K562 (cell line): ENCODE results near the gene ZNF71. TPM values are rescaled to one million over a fixed set of nuclear protein-coding genes. Genes with fewer than 3 reads are reported as not detected.
A peak's percentile ranks its signal among the peaks of the same experiment; 100 is the strongest.
"Not testable (repeated sequence)": the region's sequence is repeated elsewhere in the genome, so short reads cannot be mapped to it uniquely, and the experiment has no call there.

Experiments
- ATAC-seq: fragments of 200-7000 bp; cut with Tn5 transposase; 3 replicates; pipeline ENCODE4 v1.9.1; 2020; ENCODE audit warnings: moderate library complexity
- BruUV-seq: library from RNA; stranded (reverse); fragments of 400-500 nt; replicated peaks from 2 replicates; lab custom pipeline; 2021; lab: Mats Ljungman, UMichigan
- CTCF ChIA-PET: fragments of 300-600 bp; formaldehyde crosslinking; extraction: SDS; loops from one replicate; lab custom pipeline; 2021; ENCODE audit warnings: low intra/inter-chr PET ratio; lab: Yijun Ruan, JAX
- POLR2A ChIA-PET: fragments of 300-600, 350-650 bp; sonication (Branson Sonifier 250); formaldehyde crosslinking; extraction: SDS; loops from one replicate; lab custom pipeline; 2021; ENCODE audit warnings: antibody characterized with exemption, inconsistent platforms; lab: Yijun Ruan, JAX
- DNase-seq, 4 experiments: peaks; one replicate each; pipeline versions ENCODE4 v3.0.0 to v3.0.0-alpha.2; 2011 to 2018; ENCODE audit warnings: low spot score in 3 of 4, mixed read lengths in 3 of 4; ENCODE audit errors: extremely low read depth in 1 of 4
- FAIRE-seq: peaks from 2 replicates; lab custom pipeline; 2011; peaks lifted over from hg19 to GRCh38; lab: Jason Lieb, UNC
- H2AFZ ChIP-seq: 2 replicates; pipeline ENCODE4 v1.6.0; 2011; ENCODE audit warnings: low read depth, low read length, control low read depth, inconsistent platforms
- H3K27ac ChIP-seq: fragments of 200-600 bp; 3 replicates; pipeline ENCODE4 v1.8.0; 2011; ENCODE audit warnings: low read depth, mild to moderate bottlenecking, control low read depth, inconsistent platforms, low read length, moderate library complexity, mixed read lengths; ENCODE audit errors: extremely low read depth
- H3K27me3 ChIP-seq, 2 experiments: fragments of 300-600 bp in 1 of 2; 2 replicates in 1 of 2; 3 replicates in 1 of 2; pipeline versions ENCODE4 v1.6.0 to v1.8.0; 2011; ENCODE audit warnings: inconsistent platforms in 2 of 2, low read length in 2 of 2, mild to moderate bottlenecking in 1 of 2, mixed read lengths in 1 of 2, moderate library complexity in 1 of 2; ENCODE audit not compliant: control insufficient read depth in 2 of 2, insufficient read depth in 2 of 2
- H3K36me3 ChIP-seq: fragments of 300-600 bp; 3 replicates; pipeline ENCODE4 v1.8.0; 2011; ENCODE audit warnings: mild to moderate bottlenecking, low read length, inconsistent platforms; ENCODE audit not compliant: control insufficient read depth, insufficient read depth
- H3K4me1 ChIP-seq, 2 experiments: fragments of 200-600 bp in 1 of 2; replicated peaks in 1 of 2; 2 replicates in 1 of 2; 3 replicates in 1 of 2; pipeline versions ENCODE4 v1.5.1 to v1.8.0; 2011; ENCODE audit warnings: inconsistent platforms in 2 of 2, low read length in 2 of 2, mild to moderate bottlenecking in 1 of 2, mixed read lengths in 1 of 2, moderate library complexity in 1 of 2; ENCODE audit not compliant: control insufficient read depth in 2 of 2, insufficient read depth in 2 of 2
- H3K4me2 ChIP-seq: 2 replicates; pipeline ENCODE4 v1.6.1; 2011; ENCODE audit warnings: low read length, control low read depth, inconsistent platforms, mixed read lengths; ENCODE audit not compliant: insufficient read depth
- H3K4me3 ChIP-seq: fragments of 200-600 bp; sonication (generic), shearing (Covaris generic); 2 replicates; pipeline ENCODE4 v1.5.1; 2016; ENCODE audit warnings: control low read depth, inconsistent platforms
- H3K79me2 ChIP-seq: fragments of 200-600 bp; 3 replicates; pipeline ENCODE4 v1.8.0; 2011; ENCODE audit warnings: low read length, inconsistent platforms; ENCODE audit not compliant: control insufficient read depth, insufficient read depth
- H3K9ac ChIP-seq, 2 experiments: 2 replicates each; pipeline versions ENCODE4 v1.6.0 to v1.6.1; 2011; ENCODE audit warnings: low read depth in 2 of 2, low read length in 2 of 2, control low read depth in 1 of 2, inconsistent platforms in 1 of 2, mild to moderate bottlenecking in 1 of 2, mixed read lengths in 1 of 2; ENCODE audit not compliant: insufficient read depth in 1 of 2
- H3K9me1 ChIP-seq: one replicate; pipeline ENCODE4 v1.6.0; 2011; ENCODE audit warnings: inconsistent platforms, mild to moderate bottlenecking, low read length, moderate library complexity; ENCODE audit not compliant: control insufficient read depth, insufficient read depth
- H3K9me3 ChIP-seq: replicated peaks from 2 replicates; pipeline ENCODE4 v1.5.1; 2011; ENCODE audit warnings: low read depth, low read length, inconsistent platforms; ENCODE audit not compliant: control insufficient read depth, insufficient read depth
- H4K20me1 ChIP-seq: replicated peaks from 2 replicates; pipeline ENCODE4 v1.6.1; 2011; ENCODE audit warnings: low read length, inconsistent platforms, mixed read lengths; ENCODE audit not compliant: control insufficient read depth, insufficient read depth
- ZNF184 ChIP-seq: sonication (generic); formaldehyde crosslinking; IDR thresholded peaks from 2 replicates; pipeline ENCODE4 v1.5.0; 2020; ENCODE audit warnings: missing genetic modification reagents
- WGBS: fragments of 100-300 bp; shearing (Covaris generic); methylation state at CpG from one replicate; pipeline ENCODE4 v1.1.6; 2016; ENCODE audit warnings: low coverage, mixed read lengths; ENCODE audit not compliant: insufficient coverage; ENCODE audit errors: missing lambda C conversion rate; 5-methylcytosine and 5-hydroxymethylcytosine counted together
- in situ Hi-C: fragments of 300-500 bp; cut with MboI; formaldehyde crosslinking; loops from 4 replicates; pipeline ENCODE4 v1.15.0; 2018; ENCODE audit warnings: inconsistent platforms, mixed read lengths
- intact Hi-C: fragments of 100-400 bp; cut with micrococcal nuclease; formaldehyde crosslinking; loops from 2 replicates; pipeline ENCODE4 v1.14.2; 2022
- polyA plus RNA-seq, 8 experiments: library from polyadenylated mRNA; depleted of rRNA in 4 of 8; stranded (reverse) in 5 of 8; unstranded in 3 of 8; fragments of >200 nt; fragmentation: Nextera tagmentation in 2 of 8; fragmentation: Illumina TruSeq in 1 of 8; extraction: Ambion mirVana in 2 of 8; extraction: Trizol in 1 of 8; gene quantifications; 2 replicates each; pipeline versions ENCODE4 v1.2.1 to v1.2.3, GENCODE V29; 2011 to 2014; ENCODE audit warnings: inconsistent platforms in 1 of 8, missing spikeins in 1 of 8
- total RNA-seq, 7 experiments: library from RNA; depleted of rRNA in 6 of 7; stranded (reverse); fragments of >200 nt in 6 of 7; fragmentation: Illumina TruSeq in 2 of 7; extraction: Trizol in 2 of 7; gene quantifications; 2 replicates each; pipeline versions ENCODE4 v1.2.1 to v1.2.3, GENCODE V29; 2011 to 2021; ENCODE audit warnings: low replicate concordance in 1 of 7

The ZNF71 gene
- total and polyA plus RNA-seq, 9 of the 15 experiments (the other 6 are each of a cell fraction or from before 2014, with no cell fraction given), result 0.04 to 0.13 (median 0.06) TPM; not detected in 4

DNA sequence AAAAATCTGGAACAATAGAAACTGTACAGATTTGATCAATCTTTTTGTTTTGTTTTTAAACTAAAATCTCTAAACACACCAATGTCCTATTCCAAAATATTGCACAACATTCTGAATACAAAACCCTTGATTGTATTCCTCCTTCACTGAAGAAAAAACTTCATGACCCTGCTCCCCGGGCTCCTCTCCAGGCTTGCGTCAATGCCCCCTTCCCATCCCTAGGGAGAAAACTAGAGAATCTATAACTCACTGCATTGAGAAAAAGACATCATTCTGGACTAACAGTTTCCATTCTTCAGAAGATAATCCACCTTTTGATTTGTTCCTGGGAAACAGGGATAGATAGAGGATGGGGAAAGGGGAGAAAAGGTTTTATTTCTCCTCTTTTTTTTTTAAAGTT, 77.5 kb downstream of the ZNF71 start:
- H3K9me3 ChIP-seq, H3K36me3 ChIP-seq, H2AFZ ChIP-seq, H3K27ac ChIP-seq, CTCF ChIA-PET, H3K9me1 ChIP-seq, H3K4me2 ChIP-seq, POLR2A ChIA-PET, H3K27me3 ChIP-seq, intact Hi-C loops, in situ Hi-C loops, H3K4me1 ChIP-seq, DNase-seq, ATAC-seq, H3K9ac ChIP-seq, H4K20me1 ChIP-seq, H3K4me3 ChIP-seq, H3K79me2 ChIP-seq, BruUV-seq: not testable (repeated sequence)
- TF ChIP-seq ZNF184 (CRISPR knock-in tag), result peak; percentile 73; the same call in 1 of the 2 replicates
- 3% methylated on average over 2 of the region's 2 CpGs for WGBS
- FAIRE-seq, result peak; percentile 6

Other genes starting within 250 kb of the ZNF71 start
Only the 7 nearest of the 10 such genes appear.
- 2.2 and 2.5 TPM in 2 replicates for gene ZNF583, start 191.0 kb upstream of the ZNF71 start, total RNA-seq (2014; rRNA removed)
- 6.7 and 7.1 TPM in 2 replicates for gene ZNF583, start 191.0 kb upstream of the ZNF71 start, total RNA-seq (2014; rRNA removed; fragmentation: Illumina TruSeq; extraction: Trizol)
- gene ZNF583, start 191.0 kb upstream of the ZNF71 start, total RNA-seq (2015; rRNA removed; fragmentation: Illumina TruSeq; extraction: Trizol), result 4.7 and 5.1 TPM in 2 replicates
- 2.8 and 3.0 TPM in 2 replicates for gene ZNF583, start 191.0 kb upstream of the ZNF71 start, total RNA-seq (2021)
- gene ZNF583, start 191.0 kb upstream of the ZNF71 start, polyA plus RNA-seq (2011; rRNA removed), result 1.5 and 3.0 TPM in 2 replicates
- gene ZNF583, start 191.0 kb upstream of the ZNF71 start, polyA plus RNA-seq (2014; fragmentation: Illumina TruSeq; extraction: Trizol), result 3.4 and 3.7 TPM in 2 replicates
- 1 to 10 TPM in 1 of 2 experiments, under 1 TPM in 1; 0.92 to 1.9 TPM for gene ZNF583, start 191.0 kb upstream of the ZNF71 start, polyA plus RNA-seq (2014; fragmentation: Nextera tagmentation; extraction: Ambion mirVana)
- 2.2 and 3.2 TPM in 2 replicates for gene ZNF583, start 191.0 kb upstream of the ZNF71 start, polyA plus RNA-seq (2014; rRNA removed)
- gene ZNF667, start 118.0 kb upstream of the ZNF71 start, total RNA-seq (2014; rRNA removed), result not detected in 2 replicates
- not detected in 2 replicates for gene ZNF667, start 118.0 kb upstream of the ZNF71 start, total RNA-seq (2014; rRNA removed; fragmentation: Illumina TruSeq; extraction: Trizol)
- gene ZNF667, start 118.0 kb upstream of the ZNF71 start, total RNA-seq (2015; rRNA removed; fragmentation: Illumina TruSeq; extraction: Trizol), result not detected in 2 replicates
- not detected in 2 replicates for gene ZNF667, start 118.0 kb upstream of the ZNF71 start, total RNA-seq (2021)
- not detected in 2 replicates for gene ZNF667, start 118.0 kb upstream of the ZNF71 start, polyA plus RNA-seq (2011; rRNA removed)
- not detected in 2 replicates for gene ZNF667, start 118.0 kb upstream of the ZNF71 start, polyA plus RNA-seq (2014; fragmentation: Illumina TruSeq; extraction: Trizol)
- not detected for gene ZNF667, start 118.0 kb upstream of the ZNF71 start, polyA plus RNA-seq (2014; fragmentation: Nextera tagmentation; extraction: Ambion mirVana)
- gene ZNF667, start 118.0 kb upstream of the ZNF71 start, polyA plus RNA-seq (2014; rRNA removed), result 0.08 TPM in 1 of 2 replicates, not detected in the other
- gene ZNF471, start 87.4 kb upstream of the ZNF71 start, total RNA-seq (2014; rRNA removed), result not detected in 2 replicates
- not detected in 2 replicates for gene ZNF471, start 87.4 kb upstream of the ZNF71 start, total RNA-seq (2014; rRNA removed; fragmentation: Illumina TruSeq; extraction: Trizol)
- not detected in 2 replicates for gene ZNF471, start 87.4 kb upstream of the ZNF71 start, total RNA-seq (2015; rRNA removed; fragmentation: Illumina TruSeq; extraction: Trizol)
- gene ZNF471, start 87.4 kb upstream of the ZNF71 start, total RNA-seq (2021), result not detected in 2 replicates
- not detected in 2 replicates for gene ZNF471, start 87.4 kb upstream of the ZNF71 start, polyA plus RNA-seq (2011; rRNA removed)
- gene ZNF471, start 87.4 kb upstream of the ZNF71 start, polyA plus RNA-seq (2014; fragmentation: Illumina TruSeq; extraction: Trizol), result not detected in 2 replicates
- not detected for gene ZNF471, start 87.4 kb upstream of the ZNF71 start, polyA plus RNA-seq (2014; fragmentation: Nextera tagmentation; extraction: Ambion mirVana)
- gene ZNF471, start 87.4 kb upstream of the ZNF71 start, polyA plus RNA-seq (2014; rRNA removed), result not detected in 2 replicates
- not detected in 2 replicates for gene ZFP28, start 56.4 kb upstream of the ZNF71 start, total RNA-seq (2014; rRNA removed)
- gene ZFP28, start 56.4 kb upstream of the ZNF71 start, total RNA-seq (2014; rRNA removed; fragmentation: Illumina TruSeq; extraction: Trizol), result not detected in 2 replicates
- not detected in 2 replicates for gene ZFP28, start 56.4 kb upstream of the ZNF71 start, total RNA-seq (2015; rRNA removed; fragmentation: Illumina TruSeq; extraction: Trizol)
- not detected in 2 replicates for gene ZFP28, start 56.4 kb upstream of the ZNF71 start, total RNA-seq (2021)
- gene ZFP28, start 56.4 kb upstream of the ZNF71 start, polyA plus RNA-seq (2011; rRNA removed), result not detected in 2 replicates
- gene ZFP28, start 56.4 kb upstream of the ZNF71 start, polyA plus RNA-seq (2014; fragmentation: Illumina TruSeq; extraction: Trizol), result 0.04 and 0.06 TPM in 2 replicates
- gene ZFP28, start 56.4 kb upstream of the ZNF71 start, polyA plus RNA-seq (2014; fragmentation: Nextera tagmentation; extraction: Ambion mirVana), result under 1 TPM in 1 of 2 experiments, not detected in 1; 0.01 TPM
- not detected in 2 replicates for gene ZFP28, start 56.4 kb upstream of the ZNF71 start, polyA plus RNA-seq (2014; rRNA removed)
- gene ZNF470, start 27.8 kb upstream of the ZNF71 start, total RNA-seq (2014; rRNA removed), result not detected in 2 replicates
- gene ZNF470, start 27.8 kb upstream of the ZNF71 start, total RNA-seq (2014; rRNA removed; fragmentation: Illumina TruSeq; extraction: Trizol), result not detected in 2 replicates
- gene ZNF470, start 27.8 kb upstream of the ZNF71 start, total RNA-seq (2015; rRNA removed; fragmentation: Illumina TruSeq; extraction: Trizol), result not detected in 2 replicates
- not detected in 2 replicates for gene ZNF470, start 27.8 kb upstream of the ZNF71 start, total RNA-seq (2021)
- gene ZNF470, start 27.8 kb upstream of the ZNF71 start, polyA plus RNA-seq (2011; rRNA removed), result 0.03 TPM in 1 of 2 replicates, not detected in the other
- 0.03 TPM in 1 of 2 replicates, not detected in the other for gene ZNF470, start 27.8 kb upstream of the ZNF71 start, polyA plus RNA-seq (2014; fragmentation: Illumina TruSeq; extraction: Trizol)
- gene ZNF470, start 27.8 kb upstream of the ZNF71 start, polyA plus RNA-seq (2014; fragmentation: Nextera tagmentation; extraction: Ambion mirVana), result not detected
- gene ZNF470, start 27.8 kb upstream of the ZNF71 start, polyA plus RNA-seq (2014; rRNA removed), result not detected in 2 replicates
- not detected in 2 replicates for gene SMIM17, start 47.9 kb downstream of the ZNF71 start, total RNA-seq (2014; rRNA removed)
- not detected in 2 replicates for gene SMIM17, start 47.9 kb downstream of the ZNF71 start, total RNA-seq (2014; rRNA removed; fragmentation: Illumina TruSeq; extraction: Trizol)
- not detected in 2 replicates for gene SMIM17, start 47.9 kb downstream of the ZNF71 start, total RNA-seq (2015; rRNA removed; fragmentation: Illumina TruSeq; extraction: Trizol)
- gene SMIM17, start 47.9 kb downstream of the ZNF71 start, total RNA-seq (2021), result not detected in 2 replicates
- not detected in 2 replicates for gene SMIM17, start 47.9 kb downstream of the ZNF71 start, polyA plus RNA-seq (2011; rRNA removed)
- not detected in 2 replicates for gene SMIM17, start 47.9 kb downstream of the ZNF71 start, polyA plus RNA-seq (2014; fragmentation: Illumina TruSeq; extraction: Trizol)
- not detected for gene SMIM17, start 47.9 kb downstream of the ZNF71 start, polyA plus RNA-seq (2014; fragmentation: Nextera tagmentation; extraction: Ambion mirVana)
- gene SMIM17, start 47.9 kb downstream of the ZNF71 start, polyA plus RNA-seq (2014; rRNA removed), result not detected in 2 replicates
- not detected in 2 replicates for gene ZNF835, start 76.5 kb downstream of the ZNF71 start, total RNA-seq (2014; rRNA removed)
- gene ZNF835, start 76.5 kb downstream of the ZNF71 start, total RNA-seq (2014; rRNA removed; fragmentation: Illumina TruSeq; extraction: Trizol), result not detected in 2 replicates
- gene ZNF835, start 76.5 kb downstream of the ZNF71 start, total RNA-seq (2015; rRNA removed; fragmentation: Illumina TruSeq; extraction: Trizol), result not detected in 2 replicates
- gene ZNF835, start 76.5 kb downstream of the ZNF71 start, total RNA-seq (2021), result not detected in 2 replicates
- not detected in 2 replicates for gene ZNF835, start 76.5 kb downstream of the ZNF71 start, polyA plus RNA-seq (2011; rRNA removed)
- gene ZNF835, start 76.5 kb downstream of the ZNF71 start, polyA plus RNA-seq (2014; fragmentation: Illumina TruSeq; extraction: Trizol), result not detected in 2 replicates
- not detected for gene ZNF835, start 76.5 kb downstream of the ZNF71 start, polyA plus RNA-seq (2014; fragmentation: Nextera tagmentation; extraction: Ambion mirVana)
- gene ZNF835, start 76.5 kb downstream of the ZNF71 start, polyA plus RNA-seq (2014; rRNA removed), result not detected in 2 replicates